Breast epithelium (tissue), 4 donors: ENCODE results near the gene CAMLG. TPM values are rescaled to one million over a fixed set of nuclear protein-coding genes. Genes with fewer than 3 reads are reported as not detected.
"Not testable (repeated sequence)": the region's sequence is repeated elsewhere in the genome, so short reads cannot be mapped to it uniquely, and the experiment has no call there.

Source experiments
- DNase-seq, 2 donors: peaks; one replicate each; pipeline ENCODE4 v3.0.0-alpha.2; 2019; ENCODE audit warnings: low spot score in 2 of 2
- H3K27ac ChIP-seq, 2 donors: fragments of 200-600 bp; sonication (generic) in 1 of 2; one replicate each; pipeline ENCODE4 v1.5.1; 2016 to 2019; ENCODE audit warnings: mild to moderate bottlenecking in 1 of 2
- H3K27me3 ChIP-seq, 2 donors: fragments of 200-600 bp; sonication (generic) in 1 of 2; one replicate each; pipeline versions ENCODE4 v1.5.1 to v1.6.0; 2017 to 2019; ENCODE audit warnings: control low read depth in 1 of 2, mild to moderate bottlenecking in 1 of 2
- H3K36me3 ChIP-seq: fragments of 200-600 bp; one replicate; pipeline ENCODE4 v1.5.1; 2019
- H3K4me1 ChIP-seq, 2 donors: fragments of 200-600 bp; sonication (generic); one replicate each; pipeline ENCODE4 v1.5.1; 2016 to 2019; ENCODE audit warnings: control low read depth in 1 of 2
- H3K4me3 ChIP-seq, 3 donors: fragments of 200-600 bp; sonication (generic); 1 replicate in 2 of 3; 2 replicates in 1 of 3; pipeline ENCODE4 v1.5.1; 2016 to 2019; ENCODE audit warnings: mild to moderate bottlenecking in 3 of 3, moderate library complexity in 2 of 3
- H3K9me3 ChIP-seq, 2 donors: fragments of 200-600 bp; sonication (generic) in 1 of 2; one replicate each; pipeline ENCODE4 v1.5.1; 2016 to 2019; ENCODE audit warnings: control low read depth in 1 of 2
- CTCF ChIP-seq, 3 donors: fragments of 450-650 bp; IDR thresholded peaks; one replicate each; pipeline ENCODE4 v1.5.1; 2016 to 2017; ENCODE audit warnings: antibody characterized with exemption in 3 of 3, mild to moderate bottlenecking in 3 of 3, moderate library complexity in 3 of 3
- POLR2A ChIP-seq: fragments of 450-650 bp; IDR thresholded peaks from one replicate; pipeline ENCODE4 v1.6.1; 2016; ENCODE audit warnings: antibody characterized with exemption, mild to moderate bottlenecking, moderate library complexity
- POLR2AphosphoS5 ChIP-seq, 3 donors: sonication (generic); formaldehyde crosslinking; IDR thresholded peaks; one replicate each; pipeline ENCODE4 v1.6.1; 2017; ENCODE audit warnings: antibody characterized with exemption in 3 of 3
- intact Hi-C: fragments of 100-400 bp; cut with DNase I; formaldehyde crosslinking; loops from one replicate; pipeline ENCODE4 v1.15.1; 2023; ENCODE audit warnings: low total_unique reads
- total RNA-seq, 3 donors: library from RNA; depleted of rRNA; stranded (reverse); fragments of >200 nt; gene quantifications; one replicate each; pipeline ENCODE4 v1.1.0, GENCODE V29; 2016

The CAMLG gene
- total RNA-seq, 3 donors from 2014 or later = 41.4 to 57.4 (median 53.4) TPM

DNA sequence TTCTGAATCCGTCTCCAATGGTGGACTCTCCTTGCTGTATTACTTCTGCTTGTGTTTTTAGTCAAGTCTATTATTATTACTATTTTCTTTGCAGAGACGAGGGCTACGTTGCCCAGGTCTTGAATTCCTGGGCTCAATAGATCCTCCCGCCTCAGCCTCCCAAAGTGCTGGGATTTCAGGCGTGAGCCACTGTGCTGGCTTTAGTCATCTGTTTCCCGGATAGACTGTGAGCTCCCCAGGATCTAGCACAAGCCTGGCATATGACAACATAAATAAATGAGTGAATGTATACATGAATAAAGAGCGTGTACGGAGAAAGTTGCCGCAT lies 19.8 kb downstream of the CAMLG start:
- TF ChIP-seq POLR2A = no peak
- no peak for TF ChIP-seq POLR2AphosphoS5 (IDR thresholded peaks at IDR 0.05)
- no peak for TF ChIP-seq CTCF (IDR thresholded peaks at IDR 0.05)
- peak overlapping the region; percentile 50 to 71 for H3K27ac ChIP-seq

DNA sequence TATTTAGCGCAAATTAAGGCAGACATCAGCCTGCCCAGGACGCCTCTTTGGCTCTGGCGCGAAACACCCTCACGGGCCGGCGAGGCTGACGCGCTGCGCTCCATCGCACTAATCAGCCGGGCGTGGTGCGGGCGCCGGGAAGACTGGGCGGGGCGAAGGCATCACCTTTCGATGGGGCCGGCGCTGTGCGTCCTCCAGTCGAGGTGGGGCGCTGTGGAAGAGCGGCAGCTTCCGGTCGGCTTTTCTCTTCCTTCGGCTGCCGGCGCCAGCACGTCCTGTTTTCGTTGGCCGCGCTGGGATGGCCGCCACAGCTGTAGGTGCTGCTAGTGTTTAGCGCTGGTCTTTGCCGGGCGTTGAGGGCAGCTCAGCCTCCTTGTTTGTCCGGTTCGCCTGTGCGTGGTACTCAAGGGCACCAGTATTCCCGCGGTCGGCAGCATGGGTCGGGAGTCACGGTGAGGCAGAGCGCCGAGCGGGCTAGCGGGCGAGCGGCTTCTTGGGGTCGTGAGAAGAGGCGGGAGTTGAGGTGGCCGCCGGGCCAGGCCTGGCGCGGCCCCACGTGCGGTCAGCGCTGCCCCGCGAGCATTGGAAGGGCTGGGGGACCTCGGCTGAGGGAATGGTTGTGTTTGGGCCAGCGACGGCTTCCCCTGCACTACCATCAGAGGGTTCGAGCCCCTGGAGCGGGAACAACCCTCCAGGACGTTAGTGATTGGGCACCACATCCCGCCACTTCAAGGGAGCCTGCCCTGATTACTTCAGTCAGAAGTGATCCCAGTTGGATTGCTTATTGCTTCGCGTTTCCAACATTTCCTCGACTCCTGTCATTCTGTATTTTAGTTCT lies 20.4 kb downstream of the CAMLG start, which contains the start of gene DDX46:
Gene DDX46 (plus strand): TSS at position 276 of the 838 bp plus-strand sequence. CDS start 160 bp downstream, at position 436.
- H3K36me3 ChIP-seq = no peaks in the 10 kb centered on the region
- H3K9me3 ChIP-seq = no peaks in the 10 kb centered on the region
- intact Hi-C loops = no loop called here
- H3K4me1 ChIP-seq = peaks cover 0 to 13% of the 10 kb centered on the region in 2 donors
- peak within 1 kb of the TSS; percentile 74 to 96 (median 81) for H3K4me3 ChIP-seq
- H3K27ac ChIP-seq = peak within 1 kb of the TSS; percentile 50 to 71
- TF ChIP-seq POLR2AphosphoS5 (IDR thresholded peaks at IDR 0.05) (peak; percentile 33 to 48 (median 40)), POLR2A (no peak), CTCF (IDR thresholded peaks at IDR 0.05) (peak in 2 of 3 donors; percentile 43 to 55)
- H3K27me3 ChIP-seq = no peaks in the 10 kb centered on the region
- peak; percentile 84 to 91 for DNase-seq

More for the DNA sequence above, 19.8 kb downstream of the CAMLG start:
- Histone ChIP-seq H3K36me3 (no peaks in the 10 kb centered on the region), H3K9me3 (no peaks in the 10 kb centered on the region), H3K27me3 (no peaks in the 10 kb centered on the region), H3K4me1 (peaks cover 0 to 13% of the 10 kb centered on the region in 2 donors), H3K4me3 (peak overlapping the region; percentile 74 to 96 (median 81))
- intact Hi-C loops = no loop called here
- no peak for DNase-seq

- H3K36me3 ChIP-seq, H3K9me3 ChIP-seq, H3K27ac ChIP-seq, H3K27me3 ChIP-seq, H3K4me1 ChIP-seq, intact Hi-C loops, H3K4me3 ChIP-seq, DNase-seq: not testable (repeated sequence)
These were observed 29.4 kb downstream of the CAMLG start for GRCh38 chr5:134767528-134768291.

- no peak overlapping the region for H3K4me3 ChIP-seq
- peak overlapping the region in 1 of 2 donors; percentile 48 for H3K27ac ChIP-seq
These were observed 30.9 kb downstream of the CAMLG start for GRCh38 chr5:134769206-134769605.

More at GRCh38 chr5:134769206-134769605, 30.9 kb downstream of the CAMLG start:
- peaks cover 4% of the 10 kb centered on the region for H3K36me3 ChIP-seq
- no peak for DNase-seq
- H3K27me3 ChIP-seq = no peaks in the 10 kb centered on the region
- no peaks in the 10 kb centered on the region for H3K4me1 ChIP-seq
- no peak for TF ChIP-seq POLR2AphosphoS5 (IDR thresholded peaks at IDR 0.05)
- TF ChIP-seq CTCF (IDR thresholded peaks at IDR 0.05) = no peak
- no peak for TF ChIP-seq POLR2A
- no peaks in the 10 kb centered on the region for H3K9me3 ChIP-seq
- intact Hi-C loops = no loop called here
